ENCODE measurements around the gene ATP2C2.

Gene ATP2C2

DNA sequence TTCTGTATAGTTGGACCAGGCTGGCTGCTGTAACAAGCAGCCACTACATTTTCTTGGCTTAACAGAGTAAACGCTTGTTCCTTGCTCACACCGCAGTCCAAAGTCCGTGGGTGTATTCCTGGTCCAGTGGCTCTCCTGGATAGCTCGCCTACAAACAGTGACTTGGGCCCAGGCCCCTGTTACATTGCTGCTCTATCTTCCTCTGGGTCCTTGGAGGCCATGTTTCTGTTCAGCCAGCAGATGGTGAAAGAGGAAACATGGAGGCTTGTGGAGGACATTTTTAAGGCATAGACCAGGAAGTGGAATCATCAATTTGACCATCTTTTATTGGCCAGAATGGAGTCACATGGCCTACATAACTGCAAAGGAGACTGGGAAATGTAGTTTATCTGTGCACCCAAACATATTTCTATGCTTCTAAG is 55.1 kb downstream of the ATP2C2 start:
- H3K27me3 ChIP-seq, result no peaks in the 10 kb centered on the region
- no peak overlapping the region for H3K27ac ChIP-seq
- no peak overlapping the region for H3K4me2 ChIP-seq

DNA sequence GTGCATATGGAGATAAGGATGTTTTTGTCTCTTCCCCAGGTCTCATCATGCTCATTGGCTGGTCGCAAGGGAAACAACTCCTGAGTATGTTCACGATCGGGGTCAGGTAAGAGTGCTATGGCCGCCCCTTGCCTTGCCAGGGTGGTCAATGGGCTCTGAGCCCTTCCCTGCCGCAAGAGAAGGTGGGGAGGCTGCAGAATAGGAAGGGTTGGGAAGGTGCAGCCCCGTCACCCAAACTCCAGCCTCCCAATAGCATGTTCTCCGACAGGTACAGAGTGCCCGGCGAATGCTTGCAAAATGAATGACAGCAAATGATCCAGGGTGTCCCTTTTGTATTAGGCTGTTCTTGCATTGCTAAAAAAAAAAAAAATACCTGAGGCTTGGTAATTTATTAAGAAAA is 57.4 kb downstream of the ATP2C2 start:
- Histone ChIP-seq H4K20me1 (no peaks in the 10 kb centered on the region), H3K9me3 (peaks cover 12% of the 10 kb centered on the region; the same call in 1 of the 2 replicates)
- no peak for TF ChIP-seq Cebpa-rat (IDR thresholded peaks at IDR 0.05)

More for the DNA sequence above, 55.1 kb downstream of the ATP2C2 start:
- H3K4me3 ChIP-seq, result no peak overlapping the region
- H3K9me3 ChIP-seq, result peaks cover 12% of the 10 kb centered on the region; the same call in 1 of the 2 replicates
- H3K36me3 ChIP-seq, result no peaks in the 10 kb centered on the region
- no peak overlapping the region for H3K9ac ChIP-seq
- H4K20me1 ChIP-seq, result no peaks in the 10 kb centered on the region
- no peaks in the 10 kb centered on the region for H3K4me1 ChIP-seq
- TF ChIP-seq Cebpa-rat (IDR thresholded peaks at IDR 0.05), result no peak

DNA sequence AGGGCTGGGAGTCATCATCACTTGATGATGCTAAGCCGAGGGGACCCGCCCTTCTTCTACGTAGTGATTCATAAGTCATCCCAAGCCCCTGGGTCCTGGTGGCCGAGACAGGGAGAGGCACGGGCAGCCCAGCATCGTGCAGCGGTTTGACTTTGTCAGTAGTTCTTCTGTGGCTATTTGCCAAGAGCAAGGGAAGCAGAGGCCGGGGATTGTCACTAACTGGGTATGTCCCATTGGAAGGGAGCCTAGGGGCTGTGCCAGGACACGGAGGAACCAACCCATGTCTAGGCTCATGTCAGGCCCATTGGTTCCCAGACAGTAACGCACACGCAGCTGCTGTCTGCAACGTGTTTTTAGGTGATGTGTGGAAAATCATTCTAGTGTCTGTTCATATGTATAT is 58.5 kb downstream of the ATP2C2 start:
- no peak overlapping the region for H3K27ac ChIP-seq
- no peaks in the 10 kb centered on the region for H4K20me1 ChIP-seq
- H3K4me3 ChIP-seq, result no peak overlapping the region
- H3K4me1 ChIP-seq, result no peaks in the 10 kb centered on the region
- H3K9me3 ChIP-seq, result peaks cover 12% of the 10 kb centered on the region; the same call in 1 of the 2 replicates
- TF ChIP-seq Cebpa-rat (IDR thresholded peaks at IDR 0.05), result no peak
- no peaks in the 10 kb centered on the region for H3K27me3 ChIP-seq
- H3K4me2 ChIP-seq, result no peak overlapping the region
- no peak overlapping the region for H3K9ac ChIP-seq
- H3K36me3 ChIP-seq, result no peaks in the 10 kb centered on the region

More for the DNA sequence above, 57.4 kb downstream of the ATP2C2 start:
- Histone ChIP-seq H3K4me1 (no peaks in the 10 kb centered on the region), H3K4me3 (no peak overlapping the region), H3K27ac (no peak overlapping the region), H3K27me3 (no peaks in the 10 kb centered on the region), H3K4me2 (no peak overlapping the region), H3K36me3 (no peaks in the 10 kb centered on the region), H3K9ac (no peak overlapping the region)

DNA sequence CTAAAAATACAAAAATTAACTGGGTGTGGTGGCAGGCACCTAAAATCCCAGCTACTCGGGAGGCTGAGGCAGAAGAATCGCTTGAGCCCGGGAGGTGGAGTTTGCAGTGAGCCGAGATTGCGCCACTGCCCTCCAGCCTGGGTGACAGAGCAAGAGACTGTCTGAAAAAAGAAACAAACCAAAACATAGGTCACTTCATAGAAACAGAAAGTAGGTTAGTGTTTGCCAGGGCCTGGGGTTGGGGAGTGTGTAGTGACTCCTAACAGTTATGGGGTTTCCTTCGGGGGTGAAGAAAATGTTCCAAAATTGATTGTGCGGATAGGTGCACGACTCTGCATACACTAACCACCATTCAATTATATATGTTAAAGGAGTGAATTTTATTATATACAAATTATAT is 59.2 kb downstream of the ATP2C2 start:
- Histone ChIP-seq H3K9ac (no peak overlapping the region), H3K9me3 (peaks cover 12% of the 10 kb centered on the region; the same call in 1 of the 2 replicates), H3K36me3 (no peaks in the 10 kb centered on the region), H3K27me3 (no peaks in the 10 kb centered on the region), H3K4me1 (no peaks in the 10 kb centered on the region), H3K27ac (no peak overlapping the region), H4K20me1 (no peaks in the 10 kb centered on the region), H3K4me2 (no peak overlapping the region), H3K4me3 (no peak overlapping the region)
- 0 out of 2 replicates have a peak, but pooled peaks have one; percentile 13 for TF ChIP-seq Cebpa-rat (IDR thresholded peaks at IDR 0.05)

DNA sequence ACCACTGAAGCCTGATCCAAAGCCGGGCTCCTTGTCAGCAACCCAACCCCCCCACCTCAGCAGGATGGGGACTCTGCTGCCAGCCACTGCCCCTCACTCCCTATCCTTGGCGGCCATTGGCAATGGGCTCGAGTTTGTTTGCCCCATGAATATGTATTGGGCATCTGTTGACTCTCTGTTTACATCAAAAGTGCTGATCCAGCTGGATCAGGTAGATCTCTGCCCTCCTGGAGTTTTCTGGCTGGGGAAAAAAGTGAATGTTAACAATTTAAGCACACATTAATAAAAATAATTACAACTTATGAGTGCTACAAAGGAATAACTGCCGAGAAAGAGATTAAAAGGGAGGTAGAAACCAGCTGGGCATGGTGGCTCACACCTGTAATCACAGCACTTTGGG is 62.5 kb downstream of the ATP2C2 start:
- Histone ChIP-seq H3K4me1 (no peaks in the 10 kb centered on the region), H3K27me3 (no peaks in the 10 kb centered on the region), H4K20me1 (no peaks in the 10 kb centered on the region), H3K27ac (no peak overlapping the region), H3K4me2 (no peak overlapping the region), H3K9ac (no peak overlapping the region), H3K9me3 (no peaks in the 10 kb centered on the region), H3K4me3 (no peak overlapping the region), H3K36me3 (no peaks in the 10 kb centered on the region)
- no peak for TF ChIP-seq Cebpa-rat (IDR thresholded peaks at IDR 0.05)

DNA sequence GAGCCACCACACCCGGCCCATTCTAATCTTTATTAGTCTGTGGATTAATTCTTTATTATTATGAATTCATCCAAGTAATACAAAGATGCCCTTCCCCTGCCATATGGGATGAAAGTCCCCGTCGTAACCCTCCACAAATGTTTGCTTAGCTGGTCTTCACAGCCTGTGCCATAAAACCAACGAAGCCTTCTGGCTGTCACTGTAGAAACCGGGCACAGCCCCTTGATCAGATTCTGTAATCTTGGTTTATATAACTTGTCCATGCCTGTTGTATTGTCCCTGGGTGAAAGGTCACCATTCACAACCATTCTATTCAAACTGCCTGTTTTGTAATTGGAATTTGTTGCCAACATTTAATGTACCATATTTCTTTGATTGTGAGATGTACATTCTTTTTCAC is 66.5 kb downstream of the ATP2C2 start:
- H3K9me3 ChIP-seq, result no peaks in the 10 kb centered on the region
- no peak overlapping the region for H3K9ac ChIP-seq
- TF ChIP-seq Cebpa-rat (IDR thresholded peaks at IDR 0.05), result no peak
- H3K4me3 ChIP-seq, result no peak overlapping the region
- no peaks in the 10 kb centered on the region for H3K36me3 ChIP-seq
- no peaks in the 10 kb centered on the region for H3K27me3 ChIP-seq
- no peaks in the 10 kb centered on the region for H4K20me1 ChIP-seq
- no peak overlapping the region for H3K27ac ChIP-seq
- no peaks in the 10 kb centered on the region for H3K4me1 ChIP-seq
- H3K4me2 ChIP-seq, result no peak overlapping the region

DNA sequence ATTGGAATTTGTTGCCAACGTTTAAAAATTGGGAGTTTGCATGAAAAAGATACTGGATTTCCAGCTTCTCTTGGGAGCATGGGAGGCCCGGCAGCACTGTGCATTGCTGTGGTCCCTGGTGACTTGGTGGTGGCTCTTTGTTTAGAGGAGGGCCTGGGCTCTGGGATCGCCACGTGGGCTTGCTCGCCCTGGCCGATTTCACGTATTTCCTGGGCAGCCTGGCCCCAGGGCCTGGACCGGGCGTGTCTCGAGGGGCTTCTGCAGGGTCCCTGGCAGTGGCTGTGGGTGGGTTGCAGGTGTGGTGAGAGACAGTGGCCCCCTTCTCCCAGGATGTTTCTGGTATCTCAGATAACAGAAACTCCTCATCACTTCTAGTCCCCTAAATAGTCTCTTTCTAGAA is 67.9 kb downstream of the ATP2C2 start:
- H3K4me1 ChIP-seq, result no peaks in the 10 kb centered on the region
- no peak overlapping the region for H3K27ac ChIP-seq

DNA sequence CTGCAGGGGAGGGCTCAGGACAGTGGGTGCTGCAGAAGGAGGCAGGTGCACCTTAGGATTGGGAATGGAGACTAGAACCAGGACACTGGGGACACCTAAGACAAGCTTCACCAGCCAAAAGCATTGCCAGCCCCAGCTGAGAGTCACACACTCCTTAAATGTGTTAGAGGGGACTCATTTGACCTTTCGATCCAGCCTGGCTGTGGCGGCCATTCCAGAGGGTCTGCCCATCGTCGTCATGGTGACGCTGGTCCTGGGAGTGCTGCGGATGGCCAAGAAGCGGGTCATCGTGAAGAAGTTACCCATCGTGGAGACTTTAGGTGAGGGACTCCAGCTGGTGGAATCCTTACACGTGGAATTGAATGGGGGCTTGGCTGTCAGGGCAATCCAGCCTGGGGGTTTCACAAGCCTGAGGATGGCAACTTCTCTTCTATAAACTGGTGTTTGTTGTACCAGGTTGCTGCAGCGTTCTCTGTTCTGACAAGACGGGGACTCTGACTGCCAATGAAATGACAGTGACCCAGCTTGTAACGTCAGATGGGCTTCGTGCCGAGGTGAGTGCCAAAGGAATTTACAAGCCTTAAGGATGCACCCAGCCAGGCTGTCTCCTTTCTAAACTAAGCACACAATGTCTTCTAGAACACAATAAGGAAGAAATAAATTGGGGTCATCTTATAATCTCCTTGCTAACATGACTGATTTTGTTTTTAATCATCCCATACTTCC is 70.8 kb downstream of the ATP2C2 start:
- Histone ChIP-seq H3K27ac (no peak overlapping the region), H3K36me3 (no peaks in the 10 kb centered on the region), H3K9me3 (no peaks in the 10 kb centered on the region), H3K27me3 (no peaks in the 10 kb centered on the region), H4K20me1 (no peaks in the 10 kb centered on the region), H3K9ac (no peak overlapping the region), H3K4me2 (no peak overlapping the region), H3K4me1 (no peaks in the 10 kb centered on the region), H3K4me3 (no peak overlapping the region)
- TF ChIP-seq Cebpa-rat (IDR thresholded peaks at IDR 0.05), result no peak

More for the DNA sequence above, 67.9 kb downstream of the ATP2C2 start:
- no peaks in the 10 kb centered on the region for H4K20me1 ChIP-seq
- H3K4me3 ChIP-seq, result no peak overlapping the region
- no peak overlapping the region for H3K9ac ChIP-seq
- no peaks in the 10 kb centered on the region for H3K36me3 ChIP-seq
- H3K27me3 ChIP-seq, result no peaks in the 10 kb centered on the region
- no peaks in the 10 kb centered on the region for H3K9me3 ChIP-seq
- H3K4me2 ChIP-seq, result no peak overlapping the region
- no peak for TF ChIP-seq Cebpa-rat (IDR thresholded peaks at IDR 0.05)

DNA sequence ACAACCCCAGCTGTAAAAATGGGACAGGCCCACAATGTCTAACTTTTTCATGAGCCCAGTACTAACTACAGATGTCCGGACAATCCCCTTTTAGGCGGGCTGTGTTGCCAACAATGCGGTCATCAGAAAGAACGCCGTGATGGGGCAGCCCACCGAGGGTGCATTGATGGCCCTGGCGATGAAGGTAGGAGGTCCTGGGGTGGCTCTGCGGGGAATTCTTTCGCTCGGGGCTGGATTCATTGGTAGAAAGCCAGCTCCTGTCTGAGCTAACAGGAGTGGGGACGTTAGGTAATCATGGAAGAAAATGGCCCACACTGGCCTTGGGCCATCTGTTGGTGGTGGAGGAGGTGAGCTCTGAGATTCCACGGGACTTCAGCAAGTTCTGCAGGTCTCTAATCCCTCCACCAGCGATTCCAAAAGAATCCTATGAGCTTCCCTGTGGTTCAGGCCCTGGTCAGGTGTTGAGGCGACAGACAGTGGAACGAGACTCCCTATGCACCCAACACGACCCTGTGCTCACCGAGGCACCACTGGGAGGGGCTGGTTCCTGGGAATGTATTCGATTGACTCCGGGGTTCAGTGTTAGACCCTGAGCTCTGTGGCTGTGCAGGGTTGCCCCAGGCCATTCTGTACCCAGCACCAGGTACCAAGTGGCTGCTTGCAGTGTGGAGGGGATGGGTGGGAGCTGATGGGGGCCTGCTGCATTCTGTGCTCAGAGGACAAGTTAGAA is 74.2 kb downstream of the ATP2C2 start:
- Histone ChIP-seq H3K9me3 (no peaks in the 10 kb centered on the region), H3K4me1 (no peaks in the 10 kb centered on the region), H4K20me1 (no peaks in the 10 kb centered on the region), H3K27ac (no peak overlapping the region), H3K27me3 (no peaks in the 10 kb centered on the region), H3K36me3 (no peaks in the 10 kb centered on the region), H3K4me3 (no peak overlapping the region), H3K9ac (no peak overlapping the region), H3K4me2 (no peak overlapping the region)
- no peak for TF ChIP-seq Cebpa-rat (IDR thresholded peaks at IDR 0.05)

DNA sequence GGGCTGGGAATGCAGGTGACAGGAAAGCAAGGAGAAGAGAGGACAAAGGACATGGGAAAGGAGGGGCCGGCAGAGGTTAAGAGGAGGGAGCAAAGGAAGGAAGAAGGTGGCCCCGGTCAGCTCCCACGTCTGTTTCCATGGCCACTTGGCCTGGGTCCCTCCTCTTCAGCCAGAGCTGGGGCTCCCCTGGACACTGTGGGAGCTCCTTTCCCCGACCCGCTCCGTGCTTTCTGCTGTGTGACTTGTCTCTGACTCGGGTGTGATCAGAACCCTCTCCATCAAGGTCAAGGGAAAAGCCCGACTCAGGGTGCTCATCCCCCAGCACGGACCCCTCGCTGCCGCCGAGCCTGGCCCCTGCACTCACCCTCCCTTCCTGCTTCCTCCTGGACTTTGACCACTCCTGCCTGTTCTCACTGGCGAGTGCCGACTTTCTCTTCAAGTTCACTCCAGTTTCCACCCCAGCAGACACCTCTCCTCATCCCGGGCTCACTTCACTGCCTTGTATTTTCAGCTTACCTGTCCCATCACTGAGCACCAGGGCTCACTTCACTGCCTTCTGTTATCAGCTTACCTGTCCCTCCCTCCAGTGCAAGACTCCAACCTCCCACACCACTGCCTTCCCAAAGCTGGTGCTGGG is 74.9 kb downstream of the ATP2C2 start:
- Histone ChIP-seq H3K27me3 (no peaks in the 10 kb centered on the region), H3K9ac (no peak overlapping the region), H3K36me3 (no peaks in the 10 kb centered on the region), H3K4me2 (no peak overlapping the region), H4K20me1 (no peaks in the 10 kb centered on the region), H3K9me3 (no peaks in the 10 kb centered on the region), H3K27ac (no peak overlapping the region), H3K4me1 (no peaks in the 10 kb centered on the region), H3K4me3 (no peak overlapping the region)
- TF ChIP-seq Cebpa-rat (IDR thresholded peaks at IDR 0.05), result no peak

All from BLaER1 (cell line).